ENCODE measurements around the gene PCDHGA2.

DNA sequence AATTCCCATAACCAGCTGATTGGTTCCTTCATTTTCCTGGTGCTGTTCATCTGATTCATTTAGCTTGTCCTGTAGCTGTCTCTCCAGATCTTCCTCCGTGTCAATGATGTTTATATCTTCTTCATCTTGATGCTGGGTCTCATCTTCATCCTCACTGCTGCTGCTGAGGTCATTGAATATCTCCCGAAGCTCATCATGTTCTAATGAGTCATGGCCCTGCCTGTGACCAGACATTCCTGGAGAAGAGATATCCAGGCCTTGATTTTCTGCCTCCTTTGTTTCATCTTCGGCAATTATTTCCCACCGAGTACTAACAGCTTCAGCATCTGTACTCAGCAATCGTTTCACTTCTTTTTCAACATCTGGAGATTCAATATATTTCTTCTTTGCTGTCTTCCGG lies 19.4 kb upstream of the PCDHGA2 start:
- TF ChIP-seq, protein P1, sequence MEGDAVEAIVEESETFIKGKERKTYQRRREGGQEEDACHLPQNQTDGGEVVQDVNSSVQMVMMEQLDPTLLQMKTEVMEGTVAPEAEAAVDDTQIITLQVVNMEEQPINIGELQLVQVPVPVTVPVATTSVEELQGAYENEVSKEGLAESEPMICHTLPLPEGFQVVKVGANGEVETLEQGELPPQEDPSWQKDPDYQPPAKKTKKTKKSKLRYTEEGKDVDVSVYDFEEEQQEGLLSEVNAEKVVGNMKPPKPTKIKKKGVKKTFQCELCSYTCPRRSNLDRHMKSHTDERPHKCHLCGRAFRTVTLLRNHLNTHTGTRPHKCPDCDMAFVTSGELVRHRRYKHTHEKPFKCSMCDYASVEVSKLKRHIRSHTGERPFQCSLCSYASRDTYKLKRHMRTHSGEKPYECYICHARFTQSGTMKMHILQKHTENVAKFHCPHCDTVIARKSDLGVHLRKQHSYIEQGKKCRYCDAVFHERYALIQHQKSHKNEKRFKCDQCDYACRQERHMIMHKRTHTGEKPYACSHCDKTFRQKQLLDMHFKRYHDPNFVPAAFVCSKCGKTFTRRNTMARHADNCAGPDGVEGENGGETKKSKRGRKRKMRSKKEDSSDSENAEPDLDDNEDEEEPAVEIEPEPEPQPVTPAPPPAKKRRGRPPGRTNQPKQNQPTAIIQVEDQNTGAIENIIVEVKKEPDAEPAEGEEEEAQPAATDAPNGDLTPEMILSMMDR (IDR thresholded peaks at IDR 0.05; ENCODE audit: low read depth, low read length), result no peak
- no peak for TF ChIP-seq EZH2phosphoT487 (IDR thresholded peaks at IDR 0.05; ENCODE audit: low read depth)
